ENCODE data around the gene DPP7.

DPP7 gene

DNA sequence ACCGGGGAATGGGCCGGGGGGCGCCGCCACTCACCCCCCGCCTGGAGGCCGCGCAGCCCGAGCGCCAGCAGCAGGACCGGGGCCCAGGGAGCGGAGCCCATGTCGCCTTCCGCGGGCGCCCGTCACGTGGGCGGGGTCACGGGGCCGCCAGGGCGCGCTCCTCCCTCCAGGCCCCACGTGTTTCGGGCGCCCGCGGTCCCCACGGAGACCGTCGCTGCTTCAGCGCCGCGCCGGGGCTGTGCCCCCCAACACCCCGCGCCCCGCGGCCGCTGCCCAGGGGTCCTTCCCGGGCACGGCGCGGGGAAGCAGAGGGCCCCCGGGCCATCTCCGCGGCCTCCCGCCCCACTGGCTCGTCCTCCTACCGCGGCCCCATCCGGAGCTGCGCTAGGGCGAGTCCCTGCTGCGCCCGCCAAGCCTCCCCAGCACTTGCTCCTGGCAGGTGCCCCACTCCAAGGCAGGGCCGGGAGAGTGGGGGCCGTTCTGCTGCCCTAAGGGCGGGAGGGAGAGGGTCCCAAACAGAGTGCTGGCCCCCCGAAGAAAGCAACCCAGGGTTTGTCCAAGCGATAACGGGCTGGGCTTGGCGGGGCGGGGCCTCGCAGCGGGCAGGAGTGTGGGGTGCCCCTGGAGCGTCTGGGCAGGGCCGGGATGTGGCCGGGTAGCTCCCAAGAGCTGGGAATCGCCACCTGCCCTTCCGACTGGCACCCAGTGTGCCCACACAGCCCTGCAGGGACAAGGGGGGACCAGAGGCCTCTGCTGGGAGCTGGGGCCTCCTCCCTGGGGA is at the start of gene DPP7:
Gene DPP7 (minus strand): TSS at position 121 of the 781 bp plus-strand sequence. CDS start 20 bp downstream, at position 101.
- Histone ChIP-seq H3K9ac (ENCODE audit: low read length) (peak within 1 kb of the TSS; percentile 76), H3K4me3 (ENCODE audit: low read length) (peak within 1 kb of the TSS; percentile 83), H4K20me1 (ENCODE audit: insufficient read depth, low read length) (no peaks in the 10 kb centered on the region), H3K27me3 (ENCODE audit: low read depth, low read length) (peaks cover 6% of the 10 kb centered on the region; the same call in 1 of the 2 replicates), H2AFZ (ENCODE audit: low read depth, low read length) (peak within 1 kb of the TSS; percentile 14; the same call in 1 of the 2 replicates), H3K36me3 (replicated peaks; ENCODE audit: low read depth, low read length) (no peaks in the 10 kb centered on the region), H3K79me2 (ENCODE audit: low read length) (no peaks in the 10 kb centered on the region), H3K27ac (ENCODE audit: low read length) (peak within 1 kb of the TSS; percentile 27; the same call in 1 of the 2 replicates), H3K9me3 (ENCODE audit: insufficient read depth, low read length) (no peaks in the 10 kb centered on the region), H3K4me1 (ENCODE audit: low read length) (peaks cover 19% of the 10 kb centered on the region), H3K4me2 (ENCODE audit: low read length) (peak within 1 kb of the TSS; percentile 82)
- TF ChIP-seq EZH2phosphoT487 (IDR thresholded peaks at IDR 0.05; ENCODE audit: low read depth): no peak
- TF ChIP-seq, protein P1, sequence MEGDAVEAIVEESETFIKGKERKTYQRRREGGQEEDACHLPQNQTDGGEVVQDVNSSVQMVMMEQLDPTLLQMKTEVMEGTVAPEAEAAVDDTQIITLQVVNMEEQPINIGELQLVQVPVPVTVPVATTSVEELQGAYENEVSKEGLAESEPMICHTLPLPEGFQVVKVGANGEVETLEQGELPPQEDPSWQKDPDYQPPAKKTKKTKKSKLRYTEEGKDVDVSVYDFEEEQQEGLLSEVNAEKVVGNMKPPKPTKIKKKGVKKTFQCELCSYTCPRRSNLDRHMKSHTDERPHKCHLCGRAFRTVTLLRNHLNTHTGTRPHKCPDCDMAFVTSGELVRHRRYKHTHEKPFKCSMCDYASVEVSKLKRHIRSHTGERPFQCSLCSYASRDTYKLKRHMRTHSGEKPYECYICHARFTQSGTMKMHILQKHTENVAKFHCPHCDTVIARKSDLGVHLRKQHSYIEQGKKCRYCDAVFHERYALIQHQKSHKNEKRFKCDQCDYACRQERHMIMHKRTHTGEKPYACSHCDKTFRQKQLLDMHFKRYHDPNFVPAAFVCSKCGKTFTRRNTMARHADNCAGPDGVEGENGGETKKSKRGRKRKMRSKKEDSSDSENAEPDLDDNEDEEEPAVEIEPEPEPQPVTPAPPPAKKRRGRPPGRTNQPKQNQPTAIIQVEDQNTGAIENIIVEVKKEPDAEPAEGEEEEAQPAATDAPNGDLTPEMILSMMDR (IDR thresholded peaks at IDR 0.05; ENCODE audit: low read depth, low read length): no peak

DNA sequence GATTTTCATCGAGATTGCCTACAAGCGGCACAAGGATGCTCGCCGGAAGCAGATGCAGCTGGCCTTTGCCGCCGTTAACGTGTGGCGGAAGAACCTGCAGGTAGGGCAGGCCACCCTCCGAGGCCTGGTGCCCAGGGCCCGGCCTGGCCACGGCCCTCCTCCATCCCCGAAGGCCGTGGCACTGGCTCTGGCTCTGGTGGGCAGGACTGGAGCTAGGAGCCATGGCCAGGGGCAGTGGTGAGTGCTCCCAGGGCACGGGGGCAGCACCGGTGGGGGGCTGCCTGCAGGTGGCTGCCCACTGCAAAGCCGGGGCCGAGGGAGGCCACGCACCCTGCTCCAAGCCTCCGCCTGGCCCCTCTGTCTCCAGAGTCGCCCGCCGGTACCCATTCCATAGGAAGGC is 49.3 kb upstream of the DPP7 start:
- no peaks in the 10 kb centered on the region; the same call in none of the 2 replicates for H3K27me3 ChIP-seq (ENCODE audit: low read depth, low read length)
- H3K9ac ChIP-seq (ENCODE audit: low read length): no peak overlapping the region
- H4K20me1 ChIP-seq (ENCODE audit: insufficient read depth, low read length): no peaks in the 10 kb centered on the region
- H3K4me3 ChIP-seq (ENCODE audit: low read length): no peak overlapping the region
- H3K4me1 ChIP-seq (ENCODE audit: low read length): peaks cover 13% of the 10 kb centered on the region
- no peaks in the 10 kb centered on the region for H3K79me2 ChIP-seq (ENCODE audit: low read length)
- H3K36me3 ChIP-seq (replicated peaks; ENCODE audit: low read depth, low read length): no peaks in the 10 kb centered on the region
- TF ChIP-seq, protein P1 (IDR thresholded peaks at IDR 0.05; ENCODE audit: low read depth, low read length): no peak
- no peak for TF ChIP-seq EZH2phosphoT487 (IDR thresholded peaks at IDR 0.05; ENCODE audit: low read depth)
- no peak overlapping the region for H3K27ac ChIP-seq (ENCODE audit: low read length)
- no peaks in the 10 kb centered on the region for H3K9me3 ChIP-seq (ENCODE audit: insufficient read depth, low read length)
- H3K4me2 ChIP-seq (ENCODE audit: low read length): no peak overlapping the region
- H2AFZ ChIP-seq (ENCODE audit: low read depth, low read length): no peak overlapping the region

DNA sequence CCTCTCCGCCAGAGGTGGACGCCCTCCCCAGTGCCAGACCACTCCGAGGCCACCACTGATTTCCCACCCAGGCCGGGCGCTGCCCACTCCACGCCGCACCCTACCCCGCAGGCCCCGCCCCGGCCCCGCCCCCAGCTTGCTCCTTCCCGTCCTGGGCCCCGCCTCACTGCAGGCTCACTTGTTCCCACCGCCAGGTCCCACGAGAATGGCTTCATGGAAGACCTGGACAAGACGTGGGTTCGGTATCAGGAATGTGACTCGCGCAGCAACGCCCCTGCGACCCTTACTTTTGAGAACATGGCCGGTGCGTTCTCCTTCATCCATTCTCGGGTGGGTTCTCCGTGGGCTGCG is 48.8 kb upstream of the DPP7 start:
- peaks cover 17% of the 10 kb centered on the region for H3K4me1 ChIP-seq (ENCODE audit: low read length)
- H3K79me2 ChIP-seq (ENCODE audit: low read length): no peaks in the 10 kb centered on the region
- H3K36me3 ChIP-seq (replicated peaks; ENCODE audit: low read depth, low read length): no peaks in the 10 kb centered on the region
- H2AFZ ChIP-seq (ENCODE audit: low read depth, low read length): no peak overlapping the region
- no peak overlapping the region for H3K4me2 ChIP-seq (ENCODE audit: low read length)
- no peaks in the 10 kb centered on the region for H3K9me3 ChIP-seq (ENCODE audit: insufficient read depth, low read length)
- no peak overlapping the region for H3K4me3 ChIP-seq (ENCODE audit: low read length)
- H3K27ac ChIP-seq (ENCODE audit: low read length): no peak overlapping the region
- H3K27me3 ChIP-seq (ENCODE audit: low read depth, low read length): no peaks in the 10 kb centered on the region; the same call in 1 of the 2 replicates
- TF ChIP-seq, protein P1 (IDR thresholded peaks at IDR 0.05; ENCODE audit: low read depth, low read length): no peak
- TF ChIP-seq EZH2phosphoT487 (IDR thresholded peaks at IDR 0.05; ENCODE audit: low read depth): no peak
- H3K9ac ChIP-seq (ENCODE audit: low read length): no peak overlapping the region
- no peaks in the 10 kb centered on the region for H4K20me1 ChIP-seq (ENCODE audit: insufficient read depth, low read length)

DNA sequence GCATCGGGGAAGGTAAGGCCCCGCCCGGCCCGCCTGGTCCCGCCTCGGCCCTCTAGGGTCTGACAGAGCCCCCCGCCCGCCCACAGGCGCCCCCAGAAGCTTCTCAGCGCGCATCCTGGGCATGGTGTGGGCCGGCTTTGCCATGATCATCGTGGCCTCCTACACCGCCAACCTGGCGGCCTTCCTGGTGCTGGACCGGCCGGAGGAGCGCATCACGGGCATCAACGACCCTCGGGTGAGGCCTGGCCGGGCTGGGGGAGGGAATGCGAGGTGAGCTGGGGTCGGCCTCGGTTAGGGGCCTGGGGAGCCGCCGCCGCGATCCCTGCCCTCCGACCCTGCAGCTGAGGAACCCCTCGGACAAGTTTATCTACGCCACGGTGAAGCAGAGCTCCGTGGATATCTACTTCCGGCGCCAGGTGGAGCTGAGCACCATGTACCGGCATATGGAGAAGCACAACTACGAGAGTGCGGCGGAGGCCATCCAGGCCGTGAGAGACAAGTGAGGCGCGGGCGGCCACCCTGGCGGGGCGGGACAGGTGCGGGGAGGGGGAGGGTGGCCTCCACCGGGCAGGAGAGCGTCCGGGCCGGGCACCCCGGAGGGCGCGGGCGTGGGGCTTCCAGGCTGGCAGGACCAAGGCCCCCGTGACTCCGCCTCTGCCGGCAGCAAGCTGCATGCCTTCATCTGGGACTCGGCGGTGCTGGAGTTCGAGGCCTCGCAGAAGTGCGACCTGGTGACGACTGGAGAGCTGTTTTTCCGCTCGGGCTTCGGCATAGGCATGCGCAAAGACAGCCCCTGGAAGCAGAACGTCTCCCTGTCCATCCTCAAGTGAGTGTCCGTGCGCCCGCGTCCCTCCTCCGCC is 48.2 kb upstream of the DPP7 start:
- TF ChIP-seq EZH2phosphoT487 (IDR thresholded peaks at IDR 0.05; ENCODE audit: low read depth): no peak
- TF ChIP-seq, protein P1 (IDR thresholded peaks at IDR 0.05; ENCODE audit: low read depth, low read length): no peak
- H3K36me3 ChIP-seq (replicated peaks; ENCODE audit: low read depth, low read length): no peaks in the 10 kb centered on the region
- no peak overlapping the region for H3K4me3 ChIP-seq (ENCODE audit: low read length)
- H3K9me3 ChIP-seq (ENCODE audit: insufficient read depth, low read length): no peaks in the 10 kb centered on the region
- H3K27me3 ChIP-seq (ENCODE audit: low read depth, low read length): peaks cover 6% of the 10 kb centered on the region; the same call in 1 of the 2 replicates
- peaks cover 19% of the 10 kb centered on the region for H3K4me1 ChIP-seq (ENCODE audit: low read length)
- H4K20me1 ChIP-seq (ENCODE audit: insufficient read depth, low read length): no peaks in the 10 kb centered on the region
- no peak overlapping the region for H3K27ac ChIP-seq (ENCODE audit: low read length)
- H3K9ac ChIP-seq (ENCODE audit: low read length): no peak overlapping the region
- no peaks in the 10 kb centered on the region for H3K79me2 ChIP-seq (ENCODE audit: low read length)
- H3K4me2 ChIP-seq (ENCODE audit: low read length): no peak overlapping the region
- no peak overlapping the region for H2AFZ ChIP-seq (ENCODE audit: low read depth, low read length)
